ENCODE results near the gene ARFIP2. TPM values are rescaled to one million over a fixed set of nuclear protein-coding genes. Genes with fewer than 3 reads are reported as not detected.

Gene ARFIP2
- total RNA-seq, 1 experiment from 2014 or later, result 55.1 TPM

DNA sequence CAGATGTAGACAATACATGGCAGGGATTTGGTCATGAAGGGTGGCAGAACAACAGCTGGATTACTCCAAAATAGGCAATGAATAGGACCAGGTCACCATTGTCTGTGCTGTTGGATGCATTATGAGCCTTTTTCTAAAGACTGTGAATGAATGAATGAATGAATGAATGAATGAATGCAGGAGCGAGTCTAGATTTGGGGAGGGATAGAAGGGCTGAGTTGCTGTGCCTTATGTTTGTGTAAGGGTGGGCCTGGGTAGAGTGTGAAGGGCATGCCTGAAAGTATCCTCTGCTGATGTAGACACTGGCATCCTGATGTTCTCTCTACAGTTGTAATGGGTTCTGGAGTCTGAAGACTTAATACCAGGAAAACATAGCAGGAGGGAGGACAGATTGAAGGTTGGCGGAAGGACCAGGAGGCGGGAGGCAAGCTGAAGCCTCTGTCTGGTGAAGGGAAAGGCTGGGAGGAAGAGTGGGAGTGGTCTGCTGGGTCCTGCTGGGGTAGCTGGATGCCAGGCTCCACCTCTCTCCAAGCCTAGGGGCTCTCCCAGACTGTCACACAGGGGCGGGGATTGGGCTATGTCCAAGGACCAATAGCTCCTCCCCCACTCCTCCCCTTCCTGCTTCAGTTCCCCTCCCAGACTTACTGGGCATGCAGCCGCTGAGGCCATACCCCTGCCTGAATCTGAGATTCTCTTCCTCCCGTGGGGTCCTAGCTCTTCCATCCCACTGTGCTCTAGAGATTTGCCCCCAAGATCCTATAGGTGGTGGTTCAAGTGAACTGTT lies 12.2 kb downstream of the ARFIP2 start:
- WGBS (ENCODE audit: extremely low coverage, insufficient read length, low lambda C conversion rate), result no CpG with 5 or more reads among the region's 6 CpGs

More for the DNA sequence above, 12.2 kb downstream of the ARFIP2 start:
- H2AK5ac ChIP-seq (ENCODE audit: insufficient read length, low read length), result no peak overlapping the region
- no peak overlapping the region for H3T11ph ChIP-seq (ENCODE audit: low read length)
- no peak overlapping the region for H3K23ac ChIP-seq (ENCODE audit: insufficient read length, low read depth, low read length)
- H3K4ac ChIP-seq (ENCODE audit: low read depth, low read length), result no peak overlapping the region
- H3K27ac ChIP-seq (ENCODE audit: insufficient read length, low read depth, low read length), result no peak overlapping the region
- no peak overlapping the region for H2BK15ac ChIP-seq (ENCODE audit: low read depth, low read length)
- H3K27me3 ChIP-seq (ENCODE audit: insufficient read depth, low read length), result no peaks in the 10 kb centered on the region; the same call in 1 of the 2 replicates
- H3K9ac ChIP-seq (ENCODE audit: extremely low read depth, insufficient read length, low read length), result no peak overlapping the region
- no peaks in the 10 kb centered on the region; the same call in none of the 2 replicates for H3K27me3 Mint-ChIP-seq (ENCODE audit: low read depth)
- no peak overlapping the region for H2BK12ac ChIP-seq (ENCODE audit: insufficient read length, low read depth, low read length)
- no peaks in the 10 kb centered on the region for H3K9me3 Mint-ChIP-seq
- H2BK5ac ChIP-seq (ENCODE audit: insufficient read length, low read length), result no peak overlapping the region
- peak overlapping the region; percentile 21 for H3K4me2 ChIP-seq (ENCODE audit: insufficient read depth, insufficient read length, low read length)
- H3K56ac ChIP-seq (ENCODE audit: insufficient read length, low read depth, low read length), result no peak overlapping the region
- DNase-seq, result peak; percentile 99
- H3K36me3 Mint-ChIP-seq (ENCODE audit: insufficient read depth in 1 of 3, low read depth in 3 of 3), result peaks cover 0 to under 1% (median 0%) of the 10 kb centered on the region in 3 experiments; a peak in 1 of 7 replicates
- peaks cover 7% of the 10 kb centered on the region for H3K23me2 ChIP-seq (ENCODE audit: insufficient read length, low read depth, low read length, poor library complexity, severe bottlenecking)
- H4K5ac ChIP-seq (ENCODE audit: insufficient read length, low read depth, low read length), result no peak overlapping the region
- no peaks in the 10 kb centered on the region for H3K79me1 ChIP-seq (ENCODE audit: insufficient read depth, low read depth, low read length, poor library complexity, severe bottlenecking)
- H3K9me3 ChIP-seq (ENCODE audit: control insufficient read depth, low read depth, low read length), result no peaks in the 10 kb centered on the region
- no peak overlapping the region for H4K8ac ChIP-seq (replicated peaks; ENCODE audit: insufficient read length, low read depth, low read length)
- no peak overlapping the region for H3K18ac ChIP-seq (ENCODE audit: insufficient read length, low read depth, low read length)
- peaks cover 6% of the 10 kb centered on the region; the same call in 1 of the 2 replicates for H3K4me1 ChIP-seq (ENCODE audit: insufficient read depth, low read length)
- H3K79me2 ChIP-seq (ENCODE audit: insufficient read depth, low read length), result no peaks in the 10 kb centered on the region; the same call in 1 of the 2 replicates
- H4K91ac ChIP-seq (ENCODE audit: insufficient read length, low read depth, low read length), result no peak overlapping the region
- H3K4me3 Mint-ChIP-seq, result no peak overlapping the region
- no peaks in the 10 kb centered on the region for H4K20me1 ChIP-seq (ENCODE audit: control insufficient read depth, insufficient read depth, insufficient read length)
- no peak overlapping the region for H3K27ac Mint-ChIP-seq
- no peak overlapping the region for H2BK120ac ChIP-seq (ENCODE audit: low read depth, low read length, poor library complexity, severe bottlenecking)
- no peak overlapping the region for H3K14ac ChIP-seq (ENCODE audit: insufficient read depth, low read length)
- no peak overlapping the region for H2AFZ ChIP-seq (ENCODE audit: low read length)
- H2BK20ac ChIP-seq (ENCODE audit: low read depth, low read length, poor library complexity, severe bottlenecking), result no peak overlapping the region
- TF ChIP-seq, protein P1, sequence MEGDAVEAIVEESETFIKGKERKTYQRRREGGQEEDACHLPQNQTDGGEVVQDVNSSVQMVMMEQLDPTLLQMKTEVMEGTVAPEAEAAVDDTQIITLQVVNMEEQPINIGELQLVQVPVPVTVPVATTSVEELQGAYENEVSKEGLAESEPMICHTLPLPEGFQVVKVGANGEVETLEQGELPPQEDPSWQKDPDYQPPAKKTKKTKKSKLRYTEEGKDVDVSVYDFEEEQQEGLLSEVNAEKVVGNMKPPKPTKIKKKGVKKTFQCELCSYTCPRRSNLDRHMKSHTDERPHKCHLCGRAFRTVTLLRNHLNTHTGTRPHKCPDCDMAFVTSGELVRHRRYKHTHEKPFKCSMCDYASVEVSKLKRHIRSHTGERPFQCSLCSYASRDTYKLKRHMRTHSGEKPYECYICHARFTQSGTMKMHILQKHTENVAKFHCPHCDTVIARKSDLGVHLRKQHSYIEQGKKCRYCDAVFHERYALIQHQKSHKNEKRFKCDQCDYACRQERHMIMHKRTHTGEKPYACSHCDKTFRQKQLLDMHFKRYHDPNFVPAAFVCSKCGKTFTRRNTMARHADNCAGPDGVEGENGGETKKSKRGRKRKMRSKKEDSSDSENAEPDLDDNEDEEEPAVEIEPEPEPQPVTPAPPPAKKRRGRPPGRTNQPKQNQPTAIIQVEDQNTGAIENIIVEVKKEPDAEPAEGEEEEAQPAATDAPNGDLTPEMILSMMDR (conservative IDR thresholded peaks at IDR 0.05), result no peak
- peaks cover 7 to 12% of the 10 kb centered on the region in 2 experiments for H3K4me1 Mint-ChIP-seq

Data from H9 (cell line).